GM13977 (cell line): ENCODE data around the gene MICALL2.
A peak's percentile ranks its signal among the peaks of the same experiment; 100 is the strongest.

Source experiments
- DNase-seq: peaks from one replicate; pipeline ENCODE4 v3.0.0; 2012; ENCODE audit warnings: low spot score
- CTCF ChIP-seq: IDR thresholded peaks from 2 replicates; pipeline ENCODE4 v1.5.1; 2012; ENCODE audit warnings: mild to moderate bottlenecking, control low read depth; ENCODE audit not compliant: insufficient read depth; ENCODE audit errors: extremely low read depth, missing control alignments
- in situ Hi-C: fragments of 300-500 bp; cut with MboI; formaldehyde crosslinking; loops from one replicate; pipeline ENCODE4 v1.12.0; 2022; ENCODE audit warnings: low sequenced_read_pairs, low pct_unique_long_range_greater_than_20kb, mixed read lengths, inconsistent platforms; ENCODE audit not compliant: unreplicated experiment

MICALL2 gene

DNA sequence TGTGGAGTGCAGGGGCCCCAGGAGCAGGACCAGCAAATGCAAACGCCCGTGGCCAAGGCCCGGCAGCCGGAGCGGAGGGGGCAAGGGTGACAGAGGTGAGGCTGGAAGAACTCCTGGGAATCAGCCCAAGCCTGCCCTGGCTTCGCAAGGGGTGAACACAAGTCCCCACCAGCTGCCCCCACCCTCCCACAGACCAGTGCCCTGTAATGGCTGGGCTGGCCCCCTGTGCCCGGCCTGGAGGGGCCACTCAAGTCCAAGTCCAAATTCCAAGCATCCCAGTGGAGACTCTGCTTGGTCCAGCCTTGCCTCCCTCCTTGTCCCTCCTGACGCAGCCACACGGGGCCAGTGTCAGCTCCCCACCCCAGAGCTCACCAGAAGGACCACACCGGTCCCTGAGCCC lies 28.0 kb downstream of the MICALL2 start:
- DNase-seq, result no peak
- in situ Hi-C loops, result no loop called here
- TF ChIP-seq CTCF, result no peak

GRCh38 chr7:1430056-1430845 lies 29.0 kb downstream of the MICALL2 start:
- no peak for TF ChIP-seq CTCF
- in situ Hi-C loops, result no loop called here
- DNase-seq, result no peak

- no peak for TF ChIP-seq CTCF
- in situ Hi-C loops, result no loop called here
- DNase-seq, result no peak
These were observed 30.2 kb downstream of the MICALL2 start for GRCh38 chr7:1428941-1429501.

GRCh38 chr7:1427064-1427657 lies 32.1 kb downstream of the MICALL2 start:
- in situ Hi-C loops, result no loop called here
- no peak for DNase-seq
- no peak for TF ChIP-seq CTCF

- no peak for TF ChIP-seq CTCF
- in situ Hi-C loops, result no loop called here
- DNase-seq, result no peak
These were observed 32.8 kb downstream of the MICALL2 start for GRCh38 chr7:1426474-1426873.

DNA sequence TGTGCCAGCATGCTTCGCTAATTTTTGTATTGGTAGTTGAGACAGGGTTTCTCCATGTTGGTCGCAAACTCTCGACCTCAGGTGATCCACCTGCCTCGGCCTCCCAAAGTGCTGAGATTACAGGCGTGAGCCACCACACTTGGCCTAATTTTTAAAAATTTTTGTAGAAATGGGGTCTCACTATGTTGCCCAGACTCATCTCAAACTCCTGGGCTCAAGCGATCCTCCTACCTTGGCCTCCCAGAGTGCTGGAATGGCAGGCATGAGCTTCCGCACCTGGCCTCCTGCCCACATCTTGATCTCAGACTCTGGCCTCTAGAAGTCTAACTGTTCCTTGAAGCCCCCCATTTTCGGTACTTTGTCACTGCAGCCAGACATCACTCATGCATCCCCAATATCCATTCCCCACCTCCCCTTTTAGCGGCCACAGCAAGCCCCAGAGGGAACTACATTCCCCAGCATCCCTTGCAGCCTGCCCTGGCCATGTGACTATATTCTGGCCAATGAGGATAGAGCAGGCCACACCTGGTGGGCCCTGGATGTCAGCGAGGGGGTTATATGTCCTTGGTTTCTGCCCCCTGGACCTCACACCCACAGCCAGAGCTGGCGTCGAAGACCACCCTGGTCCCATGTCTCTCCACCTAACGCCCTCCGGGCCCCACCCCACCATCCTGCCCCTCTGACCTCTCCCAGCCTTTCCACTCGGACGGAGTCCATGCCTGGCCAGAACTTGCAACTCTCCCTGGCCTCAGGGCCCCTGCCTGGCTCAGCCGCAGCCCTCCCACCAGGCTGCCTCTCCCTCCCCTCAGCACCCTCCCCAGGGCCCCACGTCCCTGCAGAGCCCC lies 33.8 kb downstream of the MICALL2 start:
- in situ Hi-C loops, result no loop called here
- TF ChIP-seq CTCF, result no peak
- peak; percentile 66 for DNase-seq
